Panc1 (cell line): ENCODE measurements around the gene FAF2.

Experiments
- CTCF ChIP-seq: fragments of 450-650 bp; IDR thresholded peaks from 2 replicates; pipeline ENCODE4 v1.5.1; 2017; ENCODE audit warnings: mild to moderate bottlenecking
- POLR2AphosphoS5 ChIP-seq: IDR thresholded peaks from 2 replicates; pipeline ENCODE4 v1.6.1; 2012; ENCODE audit warnings: mild to moderate bottlenecking, low read depth, low read length, moderate library complexity
- TCF7L2 ChIP-seq: IDR thresholded peaks from 2 replicates; pipeline ENCODE4 v1.6.1; 2011; ENCODE audit warnings: mild to moderate bottlenecking, low read depth, low read length, inconsistent platforms

- TF ChIP-seq POLR2AphosphoS5, result no peak
- no peak for TF ChIP-seq CTCF
- TF ChIP-seq TCF7L2, result no peak
Observed at GRCh38 chr5:176427971-176428370, 20.2 kb upstream of the FAF2 start.
